Neural cell (in vitro differentiated cells): ENCODE results near the gene VAMP1. TPM values are rescaled to one million over a fixed set of nuclear protein-coding genes. Genes with fewer than 3 reads are reported as not detected.

Experiments
- H2AFZ ChIP-seq: fragments of 200-600, 300-800 bp; sonication (generic), shearing (Covaris generic); 2 replicates; pipeline ENCODE4 v1.6.0; 2014; ENCODE audit warnings: low read depth, mild to moderate bottlenecking, antibody characterized with exemption, low read length, moderate library complexity
- H3F3A ChIP-seq: fragments of 200-600 bp; shearing (Covaris generic); 2 replicates; pipeline ENCODE4 v1.6.1; 2016; ENCODE audit warnings: mild to moderate bottlenecking, moderate library complexity, mixed read lengths, antibody characterized with exemption, low read length; ENCODE audit not compliant: insufficient read depth, poor library complexity, severe bottlenecking
- H3K27ac ChIP-seq: fragments of 200-600, 300-800 bp; sonication (generic), shearing (Covaris generic); 2 replicates; pipeline ENCODE4 v1.5.1; 2014; ENCODE audit warnings: mild to moderate bottlenecking, low read length, moderate library complexity
- H3K27me3 ChIP-seq: fragments of 300-800, 200-600 bp; sonication (generic), shearing (Covaris generic); 2 replicates; pipeline ENCODE4 v1.6.0; 2014; ENCODE audit warnings: mild to moderate bottlenecking, low read depth, low read length, moderate library complexity; ENCODE audit not compliant: insufficient read depth
- H3K36me3 ChIP-seq: fragments of 300-800, 200-600 bp; sonication (generic), shearing (Covaris generic); 2 replicates; pipeline ENCODE4 v1.5.1; 2014; ENCODE audit warnings: mild to moderate bottlenecking, antibody characterized with exemption, low read length, moderate library complexity; ENCODE audit not compliant: insufficient read depth
- H3K4me2 ChIP-seq: fragments of 300-800, 200-600 bp; sonication (generic), shearing (Covaris generic); 2 replicates; pipeline ENCODE4 v1.6.0; 2014; ENCODE audit warnings: mild to moderate bottlenecking, low read length
- H3K4me3 ChIP-seq: fragments of 300-800, 200-600 bp; sonication (generic), shearing (Covaris generic); 2 replicates; pipeline ENCODE4 v1.5.1; 2014; ENCODE audit warnings: mild to moderate bottlenecking, low read length, moderate library complexity
- H3K79me2 ChIP-seq: fragments of 200-600 bp; shearing (Covaris generic); replicated peaks from 2 replicates; pipeline ENCODE4 v1.6.0; 2014; ENCODE audit warnings: mild to moderate bottlenecking, low read length, moderate library complexity; ENCODE audit not compliant: insufficient read depth
- H3K9ac ChIP-seq: fragments of 300-800, 200-600 bp; sonication (generic), shearing (Covaris generic); 2 replicates; pipeline ENCODE4 v1.6.1; 2016; ENCODE audit warnings: mild to moderate bottlenecking, low read length, mixed read lengths
- H3K9me2 ChIP-seq: fragments of 200-600 bp; shearing (Covaris generic); 2 replicates; pipeline ENCODE4 v1.6.1; 2016; ENCODE audit warnings: mild to moderate bottlenecking, low read length, mixed read lengths; ENCODE audit not compliant: insufficient read depth
- H3K9me3 ChIP-seq: fragments of 200-600, 300-800 bp; sonication (generic), shearing (Covaris generic); 2 replicates; pipeline ENCODE4 v1.6.1; 2016; ENCODE audit warnings: mild to moderate bottlenecking, mixed run types, low read length, moderate library complexity, mixed read lengths
- H4K20me1 ChIP-seq: fragments of 200-600 bp; shearing (Covaris generic); 2 replicates; pipeline ENCODE4 v1.6.1; 2016; ENCODE audit warnings: mild to moderate bottlenecking, mixed run types; ENCODE audit not compliant: insufficient read depth
- CTCF ChIP-seq: fragments of 450-650 bp; IDR thresholded peaks from 2 replicates; pipeline ENCODE4 v1.5.1; 2014; ENCODE audit warnings: antibody characterized with exemption, mild to moderate bottlenecking, moderate library complexity; ENCODE audit not compliant: poor library complexity, severe bottlenecking
- EP300 ChIP-seq: fragments of 450-650 bp; conservative IDR thresholded peaks from 2 replicates; pipeline ENCODE4 v1.6.1; 2014; ENCODE audit warnings: antibody characterized with exemption, mild to moderate bottlenecking, moderate library complexity; ENCODE audit not compliant: poor library complexity, severe bottlenecking
- EZH2 ChIP-seq: fragments of 200-600, 300-800 bp; shearing (Covaris generic), sonication (generic); IDR thresholded peaks from 2 replicates; pipeline ENCODE4 v1.6.1; 2014; ENCODE audit warnings: antibody characterized with exemption, low read length, borderline replicate concordance, mild to moderate bottlenecking; ENCODE audit not compliant: insufficient read depth, poor library complexity, severe bottlenecking
- MXI1 ChIP-seq: fragments of 450-650 bp; conservative IDR thresholded peaks from 2 replicates; pipeline ENCODE4 v1.6.1; 2014; ENCODE audit warnings: antibody characterized with exemption, mild to moderate bottlenecking; ENCODE audit not compliant: poor library complexity, severe bottlenecking
- POLR2AphosphoS5 ChIP-seq: IDR thresholded peaks from 2 replicates; pipeline ENCODE4 v1.6.1; 2012
- RAD21 ChIP-seq: fragments of 450-650 bp; conservative IDR thresholded peaks from 2 replicates; pipeline ENCODE4 v1.6.1; 2014; ENCODE audit warnings: antibody characterized with exemption, mild to moderate bottlenecking, moderate library complexity
- REST ChIP-seq: IDR thresholded peaks from 2 replicates; pipeline ENCODE4 v1.6.1; 2012; ENCODE audit warnings: borderline replicate concordance
- SMC3 ChIP-seq: fragments of 450-650 bp; conservative IDR thresholded peaks from 2 replicates; pipeline ENCODE4 v1.6.1; 2014; ENCODE audit warnings: antibody characterized with exemption, mild to moderate bottlenecking, moderate library complexity; ENCODE audit not compliant: poor library complexity
- TAF1 ChIP-seq: IDR thresholded peaks from 2 replicates; pipeline ENCODE4 v1.6.1; 2012; ENCODE audit warnings: low read depth
- polyA plus RNA-seq: library from polyadenylated mRNA; depleted of rRNA; stranded (reverse); fragments of >200 nt; gene quantifications from 2 replicates; pipeline ENCODE4 v1.2.3, GENCODE V29; 2014

VAMP1 gene
- polyA plus RNA-seq, 1 donor from 2014 or later = 4.3 TPM

GRCh38 chr12:6489449-6489848 lies 19.0 kb upstream of the VAMP1 start:
- H3K4me3 ChIP-seq = no peak overlapping the region
- H3K27me3 ChIP-seq = no peaks in the 10 kb centered on the region
- no peak overlapping the region for H2AFZ ChIP-seq
- H3K27ac ChIP-seq = no peak overlapping the region
- H3K9me3 ChIP-seq = no peaks in the 10 kb centered on the region
- TF ChIP-seq MXI1 (no peak), POLR2AphosphoS5 (no peak), EP300 (no peak), CTCF (no peak), SMC3 (no peak)
- no peaks in the 10 kb centered on the region for H3F3A ChIP-seq
- no peaks in the 10 kb centered on the region for H4K20me1 ChIP-seq
- H3K79me2 ChIP-seq = peaks cover 11% of the 10 kb centered on the region
- no peaks in the 10 kb centered on the region for H3K36me3 ChIP-seq
- H3K9ac ChIP-seq = no peak overlapping the region
- no peaks in the 10 kb centered on the region for H3K9me2 ChIP-seq
- H3K4me2 ChIP-seq = no peak overlapping the region

- H3K9me3 ChIP-seq = no peaks in the 10 kb centered on the region
- no peaks in the 10 kb centered on the region for H3K27me3 ChIP-seq
- H3K4me2 ChIP-seq = no peak overlapping the region
- H3K4me3 ChIP-seq = no peak overlapping the region
- no peaks in the 10 kb centered on the region for H3K9me2 ChIP-seq
- no peak overlapping the region for H3K9ac ChIP-seq
- H2AFZ ChIP-seq = no peak overlapping the region
- TF ChIP-seq EZH2 = no peak
- no peak for TF ChIP-seq RAD21
- no peak for TF ChIP-seq TAF1
- TF ChIP-seq REST = no peak
- no peak for TF ChIP-seq POLR2AphosphoS5
- TF ChIP-seq SMC3 = no peak
- TF ChIP-seq EP300 = no peak
- no peak for TF ChIP-seq CTCF
- H3K79me2 ChIP-seq = peaks cover 11% of the 10 kb centered on the region
- no peak overlapping the region for H3K27ac ChIP-seq
- no peaks in the 10 kb centered on the region for H3K36me3 ChIP-seq
- no peaks in the 10 kb centered on the region for H4K20me1 ChIP-seq
- no peaks in the 10 kb centered on the region for H3F3A ChIP-seq
These were observed 17.8 kb upstream of the VAMP1 start for GRCh38 chr12:6488240-6488639.
